Progenitor cell of endocrine pancreas (in vitro differentiated cells): ENCODE measurements around the gene C20orf204. TPM values are rescaled to one million over a fixed set of nuclear protein-coding genes. Genes with fewer than 3 reads are reported as not detected.

Experiments used
- DNase-seq: peaks from one replicate; pipeline ENCODE4 v3.0.0; 2021; ENCODE audit warnings: low spot score; ENCODE audit not compliant: unreplicated experiment
- H3K27ac Mint-ChIP-seq: 2 replicates; pipeline ENCODE4 v1.8.0; 2021; ENCODE audit warnings: mild to moderate bottlenecking, moderate library complexity, mixed read lengths
- H3K27me3 Mint-ChIP-seq: 2 replicates; pipeline ENCODE4 v1.8.0; 2021; ENCODE audit warnings: mixed read lengths
- H3K36me3 Mint-ChIP-seq: 2 replicates; pipeline ENCODE4 v1.8.0; 2022; ENCODE audit warnings: mixed read lengths; ENCODE audit not compliant: insufficient read depth
- H3K4me1 Mint-ChIP-seq: 2 replicates; pipeline ENCODE4 v1.8.0; 2021; ENCODE audit warnings: low read depth, mixed read lengths
- H3K4me3 Mint-ChIP-seq: 2 replicates; pipeline ENCODE4 v1.8.0; 2021; ENCODE audit warnings: low read depth, mild to moderate bottlenecking, moderate library complexity, mixed read lengths
- H3K9me3 Mint-ChIP-seq: 2 replicates; pipeline ENCODE4 v1.8.0; 2021; ENCODE audit warnings: low read depth, mixed read lengths
- CTCF ChIP-seq: fragments of 200-600 bp; sonication (generic); IDR thresholded peaks from one replicate; pipeline ENCODE4 v1.5.0; 2021; ENCODE audit warnings: antibody characterized with exemption, mild to moderate bottlenecking; ENCODE audit not compliant: unreplicated experiment
- total RNA-seq: library from RNA; stranded (reverse); gene quantifications from 2 replicates; pipeline ENCODE4 v1.2.1, GENCODE V29; 2021

C20orf204 gene
- total RNA-seq, 1 donor from 2014 or later, result 3.3 TPM

- H3K27ac Mint-ChIP-seq, result no peak overlapping the region
- no peaks in the 10 kb centered on the region for H3K9me3 Mint-ChIP-seq
- no peak for DNase-seq
- no peak overlapping the region for H3K4me3 Mint-ChIP-seq
- peaks cover 4% of the 10 kb centered on the region for H3K27me3 Mint-ChIP-seq
- H3K36me3 Mint-ChIP-seq, result peaks cover 17% of the 10 kb centered on the region
- peaks cover 19% of the 10 kb centered on the region for H3K4me1 Mint-ChIP-seq
- TF ChIP-seq CTCF, result no peak
Measured at GRCh38 chr20:64033981-64034493, 1.9 kb upstream of the C20orf204 start.

- TF ChIP-seq CTCF, result no peak
- Mint-ChIP-seq H3K27ac (no peak overlapping the region), H3K36me3 (peaks cover 15% of the 10 kb centered on the region), H3K4me1 (peaks cover 20% of the 10 kb centered on the region), H3K4me3 (no peak overlapping the region), H3K27me3 (peaks cover 9% of the 10 kb centered on the region), H3K9me3 (no peaks in the 10 kb centered on the region)
- no peak for DNase-seq
Measured at GRCh38 chr20:64035066-64035932, 683 bp upstream of the C20orf204 start.

GRCh38 chr20:64036346-64037198 lies 590 bp downstream of the C20orf204 start:
- TF ChIP-seq CTCF, result no peak
- Mint-ChIP-seq H3K27me3 (peaks cover 16% of the 10 kb centered on the region), H3K4me3 (no peak overlapping the region), H3K4me1 (peaks cover 16% of the 10 kb centered on the region), H3K36me3 (peaks cover 8% of the 10 kb centered on the region), H3K27ac (no peak overlapping the region), H3K9me3 (no peaks in the 10 kb centered on the region)
- DNase-seq, result no peak

- H3K4me3 Mint-ChIP-seq, result no peak overlapping the region
- no peak for TF ChIP-seq CTCF
Measured at GRCh38 chr20:64037199-64037497, 1.2 kb downstream of the C20orf204 start.

GRCh38 chr20:64037498-64038213 lies 1.7 kb downstream of the C20orf204 start:
- no peak overlapping the region for H3K27ac Mint-ChIP-seq
- peak overlapping the region; percentile 37 for H3K4me3 Mint-ChIP-seq
- H3K9me3 Mint-ChIP-seq, result no peaks in the 10 kb centered on the region
- H3K36me3 Mint-ChIP-seq, result peaks cover 7% of the 10 kb centered on the region
- H3K27me3 Mint-ChIP-seq, result peaks cover 16% of the 10 kb centered on the region
- peaks cover 16% of the 10 kb centered on the region for H3K4me1 Mint-ChIP-seq
- TF ChIP-seq CTCF, result no peak
- no peak for DNase-seq

More at GRCh38 chr20:64037199-64037497, 1.2 kb downstream of the C20orf204 start:
- DNase-seq, result no peak
- no peak overlapping the region for H3K27ac Mint-ChIP-seq
- peaks cover 16% of the 10 kb centered on the region for H3K27me3 Mint-ChIP-seq
- peaks cover 8% of the 10 kb centered on the region for H3K36me3 Mint-ChIP-seq
- no peaks in the 10 kb centered on the region for H3K9me3 Mint-ChIP-seq
- H3K4me1 Mint-ChIP-seq, result peaks cover 16% of the 10 kb centered on the region
